Transverse colon (tissue), 4 donors: ENCODE measurements around the gene WNT9A.

Experiments
- CTCF ChIP-seq, 5 experiments: fragments of 200-600 bp in 3 of 5; fragments of 450-650 bp in 2 of 5; sonication (generic) in 3 of 5; IDR thresholded peaks; 1 replicate in 2 of 5; 2 replicates in 3 of 5; pipeline ENCODE4 v1.5.1; 2016 to 2017; ENCODE audit warnings: antibody characterized with exemption in 5 of 5, inconsistent platforms in 3 of 5, mild to moderate bottlenecking in 2 of 5, moderate library complexity in 1 of 5
- EP300 ChIP-seq: sonication (generic); formaldehyde crosslinking; IDR thresholded peaks from one replicate; pipeline ENCODE4 v1.6.1; 2017; ENCODE audit warnings: antibody characterized with exemption, low read depth
- POLR2A ChIP-seq: fragments of 450-650 bp; IDR thresholded peaks from one replicate; pipeline ENCODE4 v1.6.1; 2016; ENCODE audit warnings: antibody characterized with exemption, mild to moderate bottlenecking, moderate library complexity
- POLR2AphosphoS5 ChIP-seq, 3 donors: sonication (generic); formaldehyde crosslinking; IDR thresholded peaks; one replicate each; pipeline ENCODE4 v1.6.1; 2016; ENCODE audit warnings: antibody characterized with exemption in 3 of 3

GRCh38 chr1:227961651-227962466 is 14.1 kb upstream of the WNT9A start:
- TF ChIP-seq CTCF (IDR thresholded peaks at IDR 0.05) (no peak), POLR2A (no peak), POLR2AphosphoS5 (IDR thresholded peaks at IDR 0.05) (no peak), EP300 (no peak)
